ENCODE data around the gene MYBPC2.
"Not testable (repeated sequence)": the region's sequence is repeated elsewhere in the genome, so short reads cannot be mapped to it uniquely, and the experiment has no call there.

The MYBPC2 gene

GRCh38 chr19:50428772-50429463, 3.8 kb upstream of the MYBPC2 start:
- DNase-seq: no peak

DNA sequence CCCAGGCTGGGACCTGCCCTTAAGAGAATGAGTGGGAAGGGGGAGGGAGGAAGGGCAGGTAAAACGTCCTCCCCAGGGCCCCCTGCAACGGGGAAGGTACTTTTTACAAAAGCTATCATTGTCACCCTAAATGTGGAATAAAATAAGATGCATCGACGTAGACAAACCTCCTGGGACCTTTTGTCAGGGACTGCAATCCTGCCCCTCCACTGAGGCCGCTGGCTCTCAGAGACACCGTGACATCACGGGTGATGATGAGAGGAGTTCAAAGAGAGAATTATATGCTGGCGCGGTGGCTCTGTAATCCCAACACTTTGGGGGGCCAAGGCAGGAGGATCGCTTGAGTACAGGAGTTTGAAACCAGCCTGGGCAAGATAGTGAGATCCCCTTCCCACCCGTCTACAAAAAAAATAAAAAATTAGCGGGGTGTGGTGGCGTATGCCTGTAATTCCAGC, 1.8 kb upstream of the MYBPC2 start:
- no peak for DNase-seq

- DNase-seq: peak; percentile 47
Observed at GRCh38 chr19:50431343-50432220, 1.1 kb upstream of the MYBPC2 start.

- no peak for DNase-seq
Observed at GRCh38 chr19:50433201-50434180, 799 bp downstream of the MYBPC2 start.

GRCh38 chr19:50434525-50434924, 1.8 kb downstream of the MYBPC2 start:
- no peak for DNase-seq

- DNase-seq: no peak
Observed at GRCh38 chr19:50435221-50435620, 2.5 kb downstream of the MYBPC2 start.

DNA sequence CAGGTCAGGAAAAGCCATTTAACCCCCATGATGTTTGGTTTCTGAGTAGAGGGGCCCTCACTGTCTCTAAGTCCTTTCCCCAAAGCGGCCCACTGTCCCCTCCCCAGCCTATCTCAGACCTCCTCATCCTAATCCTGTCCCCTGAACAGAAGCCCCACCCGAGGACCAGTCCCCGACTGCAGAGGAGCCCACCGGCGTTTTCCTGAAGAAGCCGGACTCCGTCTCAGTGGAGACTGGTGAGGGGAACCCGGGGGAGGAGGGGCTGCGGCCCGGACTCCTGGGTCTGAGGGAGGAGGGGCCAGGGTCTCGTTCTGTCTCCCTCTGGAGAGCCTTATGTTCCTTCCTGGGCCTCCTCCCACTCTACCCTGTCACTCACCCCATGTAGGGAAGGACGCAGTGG, 2.9 kb downstream of the MYBPC2 start:
- no peak for DNase-seq

DNA sequence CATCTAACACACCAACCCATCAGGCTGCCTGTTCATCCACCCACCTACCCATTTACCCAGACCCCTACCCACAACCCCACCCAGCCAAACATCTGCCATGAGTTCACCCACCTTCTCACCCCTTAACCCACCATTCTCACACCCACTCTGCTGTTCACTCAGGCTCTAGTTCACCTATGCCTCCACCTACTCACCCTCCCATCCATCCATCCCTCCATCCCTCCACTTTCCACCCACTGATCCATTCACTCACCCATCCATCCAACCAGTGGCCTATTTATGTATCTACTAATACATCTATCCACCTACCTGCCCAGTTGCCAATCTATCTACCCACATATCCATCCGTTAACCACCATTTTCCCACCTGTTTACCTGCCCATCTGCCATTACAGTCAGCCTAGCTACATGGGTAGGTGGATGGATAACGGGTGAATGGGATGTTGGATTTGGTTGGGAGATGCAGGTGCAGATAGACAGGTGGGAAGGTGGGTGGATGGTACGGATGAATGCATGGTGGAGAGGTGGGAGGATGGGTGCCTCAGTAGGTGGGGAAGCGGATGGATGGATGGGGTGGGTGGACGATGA, 5.3 kb downstream of the MYBPC2 start:
- DNase-seq: no peak

- not testable (repeated sequence) for DNase-seq
Observed at GRCh38 chr19:50439130-50439529, 6.4 kb downstream of the MYBPC2 start.

- no peak for DNase-seq
Observed at GRCh38 chr19:50444059-50444458, 11.4 kb downstream of the MYBPC2 start.

- no peak for DNase-seq
Observed at GRCh38 chr19:50447053-50447452, 14.4 kb downstream of the MYBPC2 start.

DNA sequence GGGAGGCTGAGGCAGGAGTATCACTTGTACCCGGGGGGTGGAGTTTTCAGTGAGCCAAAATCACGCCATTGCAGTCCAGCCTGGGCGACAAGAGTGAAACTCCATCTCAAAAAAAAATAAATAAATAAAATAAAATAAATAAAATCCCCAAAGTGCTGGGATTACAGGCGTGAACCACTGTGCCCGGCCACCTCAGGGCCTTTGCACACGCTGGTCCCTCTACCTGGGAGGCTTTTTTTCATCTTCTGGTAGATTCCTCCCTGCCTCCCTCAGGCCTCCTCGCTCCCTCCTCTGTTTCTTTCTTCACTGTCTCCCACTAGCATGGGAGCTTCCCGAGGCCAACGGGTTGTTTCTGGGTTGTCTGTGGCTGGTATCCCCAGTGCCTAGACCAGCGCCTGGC, 15.1 kb downstream of the MYBPC2 start:
- DNase-seq: no peak

GRCh38 chr19:50449236-50449899, 16.7 kb downstream of the MYBPC2 start:
- no peak for DNase-seq

DNA sequence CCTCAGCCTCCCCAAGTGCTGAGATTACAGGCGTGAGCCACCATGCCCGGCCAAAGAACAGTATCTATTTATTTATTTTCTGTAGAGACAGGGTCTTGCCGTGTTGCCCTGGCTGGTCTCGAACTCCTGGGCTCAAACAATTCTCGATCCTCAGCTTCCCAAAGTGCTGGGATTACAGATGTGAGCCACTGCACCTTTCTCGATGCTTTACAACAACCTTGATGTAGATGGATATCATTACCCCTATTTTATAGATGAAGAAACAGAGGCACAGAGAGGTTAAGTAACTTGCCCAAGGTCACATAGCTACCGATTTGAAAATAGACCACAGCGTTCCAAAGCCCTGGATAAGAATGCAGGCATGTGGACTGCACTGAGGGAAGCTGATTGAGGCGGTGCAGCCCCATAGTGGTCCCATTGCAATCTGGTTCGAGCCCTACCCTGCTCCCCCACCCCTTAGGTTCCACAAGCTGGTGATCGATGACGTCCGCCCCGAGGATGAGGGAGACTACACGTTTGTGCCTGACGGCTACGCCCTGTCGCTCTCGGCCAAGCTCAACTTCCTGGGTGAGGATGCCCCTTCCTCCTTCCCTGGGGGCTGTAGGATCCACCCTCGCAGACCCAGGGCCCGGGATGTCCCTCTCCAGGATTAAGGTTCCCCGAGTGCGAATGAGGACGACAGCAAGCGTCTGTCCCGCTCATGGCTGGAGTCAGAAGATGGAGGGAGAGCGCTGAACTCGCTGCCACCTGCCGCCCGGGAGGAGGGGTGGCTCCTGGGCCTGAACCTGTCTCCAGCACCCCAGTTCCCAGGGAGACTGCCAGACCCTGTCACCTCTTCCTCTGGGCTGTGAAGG, 17.9 kb downstream of the MYBPC2 start:
- DNase-seq: no peak

DNA sequence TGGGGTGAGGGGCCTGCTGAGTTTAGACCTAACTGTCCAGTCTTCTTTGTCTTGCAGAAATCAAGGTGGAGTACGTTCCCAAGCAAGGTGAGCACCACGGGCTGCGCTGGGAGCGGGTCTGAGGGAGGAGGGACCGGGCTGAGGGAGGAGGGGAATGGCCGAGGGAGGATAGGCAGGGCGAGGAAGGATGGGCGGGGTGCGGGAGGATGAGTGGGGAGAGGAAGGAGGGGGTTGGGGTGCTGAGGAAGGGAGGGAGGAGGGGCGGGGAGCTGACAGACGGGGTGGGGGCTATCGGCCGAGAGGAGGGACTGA, 18.5 kb downstream of the MYBPC2 start:
- DNase-seq: no peak

DNA sequence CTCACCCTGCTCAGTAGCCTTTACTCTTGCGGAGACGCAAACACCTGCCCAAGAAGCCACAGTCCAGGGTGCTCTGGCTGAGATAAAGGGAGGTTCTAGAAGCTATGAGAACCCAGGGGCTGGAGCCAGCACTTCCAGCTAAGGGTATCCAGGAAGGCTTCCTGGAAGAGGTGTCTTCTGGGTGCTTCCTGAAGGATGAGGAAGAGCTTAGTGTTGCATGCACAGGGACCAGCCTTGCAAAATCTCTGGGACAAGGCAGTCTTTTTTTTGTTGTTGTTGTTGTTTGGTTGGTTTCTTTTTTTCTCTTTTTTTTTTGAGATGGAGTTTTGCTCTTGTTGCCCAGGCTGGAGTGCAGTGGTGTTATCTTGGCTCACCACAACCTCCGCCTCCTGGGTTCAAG, 20.6 kb downstream of the MYBPC2 start:
- DNase-seq: no peak

GRCh38 chr19:50455992-50456391, 23.3 kb downstream of the MYBPC2 start:
- DNase-seq: no peak

GRCh38 chr19:50457300-50457699, 24.6 kb downstream of the MYBPC2 start:
- DNase-seq: no peak

DNA sequence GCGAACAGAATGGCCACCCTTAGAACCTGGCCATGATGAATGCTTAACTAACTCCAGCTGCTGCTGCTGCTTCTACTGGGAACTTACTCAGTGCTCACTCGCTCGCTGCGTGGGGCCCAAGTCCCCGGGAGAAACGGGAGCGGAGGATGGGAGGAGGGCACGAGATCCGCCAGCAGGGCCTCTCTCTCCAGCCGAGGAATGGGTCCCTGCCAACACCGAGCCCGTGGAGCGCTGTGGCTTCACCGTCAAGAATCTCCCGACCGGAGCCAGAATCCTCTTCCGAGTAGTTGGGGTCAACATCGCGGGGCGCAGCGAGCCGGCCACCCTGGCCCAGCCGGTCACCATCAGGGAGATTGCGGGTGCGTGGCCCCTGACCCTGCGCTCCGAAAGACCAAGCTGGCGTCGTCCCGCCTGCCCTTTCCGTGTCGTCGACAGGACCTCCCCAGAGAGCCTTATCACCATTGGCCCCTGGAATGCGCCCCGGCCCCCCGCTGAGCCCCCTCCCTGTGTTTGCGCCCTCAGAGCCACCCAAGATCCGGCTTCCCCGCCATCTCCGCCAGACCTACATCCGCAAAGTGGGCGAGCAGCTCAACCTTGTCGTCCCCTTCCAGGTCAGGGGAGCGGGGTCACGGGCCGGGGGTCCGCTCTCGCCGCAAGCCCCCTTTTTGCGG, 25.8 kb downstream of the MYBPC2 start:
- no peak for DNase-seq

DNA sequence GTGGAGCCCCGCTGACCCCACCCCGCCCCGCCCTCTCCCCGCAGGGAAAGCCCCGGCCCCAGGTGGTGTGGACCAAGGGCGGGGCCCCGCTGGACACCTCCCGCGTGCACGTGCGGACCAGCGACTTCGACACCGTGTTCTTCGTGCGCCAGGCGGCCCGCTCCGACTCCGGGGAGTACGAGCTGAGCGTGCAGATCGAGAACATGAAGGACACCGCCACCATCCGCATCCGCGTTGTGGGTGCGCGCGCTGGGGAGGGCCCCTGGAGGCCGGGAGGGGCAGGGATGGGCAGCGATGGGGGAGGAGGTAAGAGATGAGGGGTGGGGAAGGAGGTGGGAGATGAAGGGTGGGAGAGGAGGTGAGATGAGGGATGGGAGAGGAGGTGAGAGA, 26.4 kb downstream of the MYBPC2 start:
- no peak for DNase-seq

GRCh38 chr19:50459638-50460037, 26.9 kb downstream of the MYBPC2 start:
- no peak for DNase-seq

Measured in NCI-H1048 (cell line).